DMS 273 (cell line): ENCODE data around the gene QSOX2.
A peak's percentile ranks its signal among the peaks of the same experiment; 100 is the strongest.

Experiments used
- DNase-seq: peaks from one replicate; lab custom pipeline; 2025; ENCODE audit not compliant: unreplicated experiment; lab: John Stamatoyannopoulos, UW

QSOX2 gene

DNA sequence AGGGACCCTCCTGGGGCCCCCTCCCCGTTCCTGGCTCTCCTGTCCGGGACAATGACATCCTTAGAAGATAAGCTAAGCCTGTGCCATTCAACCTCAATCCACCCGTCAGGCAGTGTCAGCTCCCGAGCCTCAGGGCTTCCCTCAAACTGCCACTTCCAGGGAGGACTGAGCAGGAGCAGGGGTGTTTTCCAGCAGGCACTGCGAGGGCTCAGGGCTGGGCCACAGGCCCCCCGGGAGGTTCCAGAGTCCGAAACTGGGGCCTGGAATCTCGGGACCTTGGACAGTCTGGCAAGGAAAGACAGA, 66.9 kb downstream of the QSOX2 start:
- no peak for DNase-seq

DNA sequence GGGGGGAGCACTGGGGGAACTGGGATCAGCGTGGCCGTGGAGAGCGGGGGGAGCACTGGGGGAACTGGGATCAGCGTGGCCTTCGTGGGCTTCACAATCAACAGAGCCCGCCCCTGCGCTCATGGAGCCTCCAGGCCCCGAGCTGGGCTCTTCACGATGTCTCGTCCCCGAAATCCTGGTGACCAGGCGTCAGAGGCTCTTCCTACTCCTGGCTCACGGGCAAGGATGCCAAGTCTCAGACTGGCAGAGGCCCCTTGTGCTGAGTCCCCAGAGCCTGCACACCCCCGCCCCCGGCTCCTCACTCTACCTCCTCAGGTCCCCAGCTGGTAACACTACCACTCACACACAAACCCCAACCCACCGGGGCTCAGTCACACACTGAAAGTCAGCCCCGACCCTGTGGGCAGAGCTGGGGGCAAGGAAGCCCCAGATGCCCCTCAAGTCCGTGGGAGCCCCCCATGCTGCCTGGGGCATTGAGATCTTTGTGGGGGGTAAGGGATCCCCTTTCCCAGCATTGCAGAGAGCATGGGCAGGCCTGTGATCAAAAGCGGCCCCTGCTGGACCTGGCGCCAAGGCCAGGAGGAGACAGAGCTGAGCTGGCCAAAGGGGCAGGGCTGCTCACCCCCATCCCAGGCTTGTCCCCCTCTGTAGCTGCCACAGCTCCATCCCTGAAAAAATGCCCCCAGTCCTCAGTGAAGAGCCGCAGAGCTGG, 67.4 kb downstream of the QSOX2 start:
- no peak for DNase-seq

DNA sequence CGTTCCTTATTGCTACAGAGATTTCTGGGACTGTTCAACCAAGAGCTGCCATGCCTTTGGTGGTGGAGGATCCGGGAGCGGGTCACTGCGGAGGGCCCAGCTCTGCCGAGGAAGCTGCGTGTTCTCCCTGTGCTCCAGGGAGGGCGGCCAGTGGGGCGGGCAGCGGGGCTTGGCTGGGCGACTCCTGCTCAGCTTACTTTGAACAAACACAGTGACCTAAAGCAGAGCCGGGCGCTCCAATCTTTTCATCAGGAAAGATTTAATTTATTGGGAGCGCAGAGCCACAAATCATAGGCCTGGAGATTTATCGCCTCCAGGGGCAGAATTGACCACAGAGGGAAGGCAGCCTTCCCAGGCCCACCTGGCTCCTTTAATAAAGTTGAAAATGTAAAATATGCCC, 68.4 kb downstream of the QSOX2 start:
- DNase-seq = no peak

DNA sequence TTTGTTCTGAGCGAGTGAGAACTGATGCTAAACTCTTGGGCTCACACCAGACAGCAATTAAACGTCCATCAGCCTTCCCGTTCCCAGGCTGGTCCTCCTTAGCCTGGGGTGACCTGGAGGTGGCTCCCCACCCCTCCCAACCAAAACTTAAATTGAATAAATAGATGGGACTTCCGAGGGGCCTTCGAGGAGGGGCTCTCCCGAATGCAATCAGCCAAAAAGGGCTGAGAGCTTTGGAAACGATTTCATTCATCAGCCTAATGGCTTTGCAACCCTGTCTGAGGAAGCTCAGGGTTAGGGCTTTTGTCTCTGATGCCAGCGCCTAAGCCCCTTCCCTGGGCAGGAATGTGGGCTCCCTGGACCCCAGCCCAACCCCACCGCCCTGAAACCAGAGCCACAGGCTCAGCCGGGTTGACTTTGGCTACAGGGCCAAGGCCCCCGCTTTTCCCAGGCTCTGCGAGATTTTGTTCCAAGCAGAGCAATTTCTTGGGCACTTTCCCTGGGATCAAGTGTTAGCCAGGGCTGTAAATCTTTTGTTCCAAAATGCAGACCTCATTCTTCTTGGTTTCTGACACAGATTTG, 69.9 kb downstream of the QSOX2 start:
- no peak for DNase-seq

DNA sequence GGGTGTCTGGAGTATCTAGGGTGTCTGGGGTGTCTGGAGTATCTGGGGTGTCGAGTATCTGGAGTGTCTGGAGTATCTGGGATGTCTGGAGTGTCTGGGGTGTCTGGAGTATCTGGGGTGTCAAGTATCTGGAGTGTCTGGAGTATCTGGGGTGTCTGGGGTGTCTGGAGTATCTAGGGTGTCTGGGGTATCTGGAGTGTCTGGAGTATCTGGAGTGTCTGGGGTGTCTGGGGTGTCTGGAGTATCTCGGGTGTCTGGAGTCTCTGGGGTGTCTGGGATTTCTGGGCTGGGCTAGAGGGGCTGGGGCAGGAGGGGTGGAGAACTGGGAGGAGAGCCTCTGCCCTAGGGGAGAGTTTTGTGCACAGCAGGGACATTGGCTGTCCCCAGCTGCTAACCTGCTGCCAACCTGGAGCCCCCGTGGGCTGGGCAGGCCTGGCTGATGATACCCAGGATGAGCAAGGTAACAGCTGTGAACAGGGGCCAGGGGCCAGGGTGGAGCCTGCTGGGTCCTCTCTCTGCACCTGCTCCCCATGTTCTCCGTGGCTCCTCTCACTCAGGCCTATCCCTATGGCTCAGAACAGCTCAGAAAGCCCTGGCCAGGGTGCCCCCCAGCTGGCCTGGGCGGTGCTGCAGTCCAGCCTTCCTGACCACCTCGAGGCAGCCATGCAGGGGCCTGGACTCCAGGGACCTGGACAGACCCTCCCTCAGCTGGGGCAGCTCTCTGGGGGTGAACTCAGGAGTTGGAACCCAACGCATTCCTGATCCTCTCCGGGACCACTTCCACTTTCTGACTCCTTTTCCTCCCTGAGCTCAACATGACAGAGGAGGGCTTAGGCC, 70.6 kb downstream of the QSOX2 start:
- no peak for DNase-seq

DNA sequence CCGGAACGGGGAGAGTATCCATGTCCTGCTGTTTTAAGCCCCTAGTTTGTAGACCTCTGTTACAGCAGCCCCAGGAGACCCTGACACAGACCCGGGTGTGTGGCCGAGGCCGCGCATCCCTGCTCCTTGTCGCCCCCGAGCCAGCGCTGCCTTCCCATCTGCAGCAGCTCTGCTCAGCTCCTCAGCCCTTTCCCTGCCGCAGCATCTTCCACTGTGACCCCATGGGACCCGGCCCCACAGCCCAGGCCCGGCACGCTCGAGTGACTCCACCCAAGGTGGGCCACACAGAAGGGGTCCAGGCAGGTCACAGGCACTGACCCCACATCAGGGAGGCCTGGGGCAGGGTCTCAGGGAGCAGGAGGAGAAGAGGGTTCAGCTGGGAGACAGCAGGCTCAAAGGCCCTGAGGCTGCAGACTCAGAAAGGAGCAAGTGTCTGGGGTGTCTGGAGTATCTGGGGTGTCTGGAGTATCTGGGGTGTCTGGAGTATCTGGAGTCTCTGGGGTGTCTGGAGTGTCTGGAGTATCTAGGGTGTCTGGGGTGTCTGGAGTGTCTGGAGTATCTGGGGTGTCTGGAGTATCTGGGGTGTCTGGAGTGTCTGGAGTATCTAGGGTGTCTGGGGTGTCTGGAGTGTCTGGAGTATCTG, 71.8 kb downstream of the QSOX2 start:
- DNase-seq = no peak

DNA sequence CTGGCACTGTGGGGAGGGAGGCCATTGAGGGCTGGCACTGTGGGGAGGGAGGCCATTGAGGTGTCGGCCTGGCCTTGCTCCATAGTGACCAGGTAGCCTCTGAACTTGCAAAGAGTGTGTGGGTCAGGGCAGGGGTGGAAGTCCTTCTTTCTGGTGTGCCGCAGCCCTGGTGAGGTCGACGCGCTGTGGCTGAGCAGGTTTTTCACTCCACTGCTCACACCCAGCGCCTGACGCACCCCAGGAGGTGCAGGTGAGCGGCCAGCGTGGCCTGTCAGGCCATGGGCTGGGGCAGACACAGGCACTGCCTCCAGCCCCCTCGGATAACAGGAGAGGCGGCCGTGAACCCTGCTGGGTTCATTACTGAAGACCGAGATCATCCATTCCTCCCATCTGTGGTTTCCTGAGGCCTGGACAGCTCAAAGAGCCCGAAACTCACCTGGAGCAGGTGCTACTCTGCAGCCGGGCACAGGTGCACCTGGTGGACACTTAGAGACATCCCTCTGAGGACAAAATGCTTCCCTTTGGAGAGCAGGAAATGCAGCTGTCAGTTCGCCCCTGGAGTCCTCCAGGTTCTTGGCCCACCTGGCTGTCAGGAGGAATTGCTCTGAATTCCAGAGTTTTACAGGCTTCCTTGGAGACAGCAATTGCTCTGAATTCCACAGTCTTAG, 73.1 kb downstream of the QSOX2 start:
- no peak for DNase-seq

DNA sequence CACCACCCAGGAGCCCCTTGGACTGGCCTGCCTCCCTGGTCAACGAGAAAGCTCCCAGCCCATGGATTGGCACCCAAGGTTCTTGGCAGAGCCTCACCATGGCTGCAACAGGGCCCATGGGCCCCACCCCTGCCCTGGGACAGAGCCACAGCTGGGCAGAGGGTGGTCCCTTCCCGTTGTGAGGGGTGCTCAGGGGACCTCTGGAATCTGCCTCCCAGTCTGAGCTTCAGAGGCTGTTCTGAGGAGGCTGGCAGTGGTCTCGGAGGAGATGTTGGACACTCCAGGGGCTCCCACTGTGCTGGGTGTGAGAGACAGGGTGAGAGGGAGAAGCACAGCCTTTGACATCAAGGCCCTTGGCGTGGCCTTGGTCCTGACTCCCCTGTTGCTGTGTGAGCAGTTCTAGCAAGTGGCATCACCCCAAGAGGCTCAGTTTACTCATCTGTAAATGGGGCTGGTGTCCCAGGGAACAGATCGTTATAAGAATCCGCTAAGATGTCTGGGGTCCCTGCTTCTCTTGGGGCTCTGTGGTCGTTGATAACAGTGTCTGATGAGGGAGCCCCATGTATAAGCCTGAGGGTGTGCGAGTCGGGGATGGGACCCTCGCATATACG, 73.7 kb downstream of the QSOX2 start:
- no peak for DNase-seq

DNA sequence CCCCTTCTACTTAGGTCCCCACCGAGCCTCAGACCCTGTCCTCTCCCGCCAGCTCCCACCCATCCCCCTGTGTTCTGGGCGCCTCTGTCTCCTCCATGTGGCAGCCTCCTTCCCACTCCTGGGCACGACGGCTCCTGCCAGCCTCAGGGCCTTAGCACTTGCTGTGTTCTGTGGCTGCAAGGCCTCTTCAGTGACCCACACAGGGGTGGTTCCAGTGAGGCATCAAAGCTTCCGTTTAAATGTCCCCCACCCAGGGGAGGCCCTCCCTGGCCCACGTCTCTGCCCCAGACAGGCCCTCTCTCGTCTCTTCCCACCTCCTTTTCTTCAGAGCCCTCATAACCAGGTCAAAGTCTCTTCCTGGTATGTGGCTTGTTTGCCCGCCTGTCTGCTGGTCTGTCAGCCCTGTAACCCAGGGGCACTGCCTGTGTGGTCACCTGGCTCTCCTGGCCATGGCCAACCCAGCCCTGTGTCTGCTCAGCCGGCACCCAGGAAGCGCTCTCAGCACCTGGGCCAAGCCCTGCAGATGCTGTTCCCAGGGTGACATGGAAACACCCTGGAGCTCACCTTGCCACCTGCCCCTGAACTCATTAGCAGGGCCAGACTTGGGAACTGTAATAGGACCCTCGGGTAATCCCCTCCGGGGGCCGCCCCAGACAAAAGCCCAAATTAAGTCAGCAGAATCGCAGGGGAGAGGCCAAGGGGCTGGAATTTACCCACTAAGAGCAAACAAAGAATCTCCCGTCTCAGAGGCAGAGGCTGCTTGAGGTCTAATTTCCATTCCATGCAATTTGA, 74.4 kb downstream of the QSOX2 start:
- DNase-seq = peak; percentile 33

DNA sequence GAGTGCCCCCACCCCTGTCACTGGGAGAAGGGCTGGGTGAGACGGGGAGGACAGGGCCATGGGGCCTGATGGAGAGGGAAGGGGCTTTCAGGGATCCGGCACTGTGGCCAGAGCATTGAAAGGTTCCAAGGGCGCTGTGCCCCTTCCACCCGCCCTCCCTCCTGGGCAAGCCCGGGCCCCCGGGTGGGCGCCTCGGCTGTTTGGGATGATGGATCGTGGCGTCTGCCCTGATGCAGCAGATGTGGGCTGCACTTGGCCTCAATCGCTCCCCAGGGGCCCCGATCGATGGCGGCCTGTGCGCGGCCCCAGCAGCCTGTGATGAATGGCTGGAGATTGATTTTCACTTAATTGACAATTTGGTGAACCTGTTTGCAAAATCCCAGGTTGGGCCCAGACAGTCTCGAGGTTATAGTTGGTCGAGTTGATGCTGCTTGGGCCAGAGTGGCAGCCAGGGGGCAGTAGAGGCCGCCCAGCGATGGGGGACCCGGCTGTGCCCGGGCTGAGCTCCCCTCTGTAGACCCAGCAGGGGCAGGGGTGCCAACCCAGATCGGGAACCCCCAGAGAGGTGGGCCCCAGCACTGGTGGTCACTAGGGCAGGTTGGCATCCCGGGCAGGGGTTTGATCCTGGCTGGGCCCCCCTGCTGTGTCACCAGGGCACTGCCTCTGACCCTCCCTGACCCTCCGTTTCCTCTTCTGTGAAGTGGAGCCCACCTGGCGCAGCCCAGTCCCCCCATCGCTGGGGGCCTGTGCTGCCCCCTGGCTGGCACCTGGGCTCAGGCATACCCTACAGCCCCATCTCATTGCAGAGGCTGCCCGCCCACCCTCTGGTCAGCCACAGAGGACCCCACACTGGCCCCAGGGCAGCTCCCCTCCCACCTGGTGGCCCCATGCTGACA, 75.4 kb downstream of the QSOX2 start:
- peak; percentile 64 for DNase-seq

DNA sequence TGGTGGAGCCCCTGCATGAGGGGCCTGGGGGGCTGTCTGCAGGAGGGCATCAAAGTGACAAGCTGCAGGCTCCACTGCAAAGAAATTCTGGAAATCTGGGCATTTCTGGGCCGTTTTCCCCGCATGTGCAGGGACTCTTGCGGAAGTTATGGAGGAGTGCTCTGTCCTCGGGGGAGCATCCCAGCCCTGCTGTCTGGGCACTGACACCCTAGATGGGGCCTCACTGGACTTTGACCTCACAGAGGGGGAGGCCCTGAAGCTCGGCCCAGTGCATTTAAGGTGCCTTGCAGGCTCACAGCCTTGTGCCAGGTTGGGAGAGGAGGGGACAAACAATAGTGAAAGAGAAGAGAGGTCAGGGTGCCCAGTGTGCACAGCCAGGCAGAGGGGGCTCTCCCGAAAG, 76.1 kb downstream of the QSOX2 start:
- no peak for DNase-seq

DNA sequence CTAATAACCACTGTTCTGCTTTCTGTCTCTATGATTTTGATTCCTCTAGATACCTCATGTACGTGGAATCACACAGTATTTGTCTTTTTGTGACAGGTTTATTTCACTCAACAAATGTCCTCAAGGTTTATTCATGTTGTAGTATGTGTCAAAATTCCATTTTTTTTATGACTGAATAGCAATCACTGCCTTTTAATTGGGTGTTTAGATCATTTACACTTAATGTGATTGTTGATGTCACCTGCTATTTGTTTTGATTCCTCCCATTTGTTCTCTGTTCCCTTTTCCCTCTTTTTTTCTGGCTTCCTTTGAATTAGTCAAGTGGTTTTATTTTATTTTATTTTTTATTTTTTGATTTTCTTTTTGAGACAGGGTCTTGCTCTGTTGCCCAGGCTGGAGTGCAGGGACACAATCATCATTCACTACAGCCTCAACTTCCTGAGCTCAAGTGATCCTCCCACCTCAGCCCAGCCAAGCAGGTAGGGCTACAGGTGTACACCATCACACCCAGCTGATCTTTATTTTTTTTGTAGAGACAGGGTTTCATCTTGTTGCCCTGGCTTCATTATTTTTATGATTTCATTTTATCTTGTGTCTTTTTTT, 82.3 kb downstream of the QSOX2 start:
- DNase-seq = no peak

DNA sequence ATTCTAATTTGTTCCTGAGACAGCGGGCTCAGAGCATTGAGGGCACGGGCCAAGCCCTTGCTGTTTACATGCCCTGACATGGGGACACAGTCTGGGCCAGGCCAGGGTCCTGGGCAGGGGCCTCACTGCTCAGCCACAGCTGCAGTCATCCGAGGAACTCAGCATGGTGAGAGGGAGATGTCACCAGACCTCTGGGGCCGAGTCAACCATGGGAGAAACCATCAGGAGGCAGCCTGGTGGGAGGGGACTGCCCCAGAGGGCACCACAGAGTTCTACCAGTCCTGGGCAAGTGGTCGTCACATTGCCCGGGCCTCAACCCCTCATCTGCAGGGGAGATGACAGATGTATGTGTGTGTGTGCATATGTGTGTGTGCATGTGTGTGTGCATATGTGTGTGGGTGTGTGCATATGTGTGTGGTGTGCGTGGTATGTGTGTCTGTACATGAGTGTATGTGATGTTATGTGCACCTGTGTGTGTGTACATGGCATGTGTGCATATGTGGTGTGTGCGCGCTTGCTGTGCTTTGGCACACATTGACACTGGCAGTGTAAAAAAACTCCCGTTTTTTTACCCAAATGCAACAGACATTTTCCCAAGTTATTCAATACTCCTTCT, 84.5 kb downstream of the QSOX2 start:
- DNase-seq = no peak

DNA sequence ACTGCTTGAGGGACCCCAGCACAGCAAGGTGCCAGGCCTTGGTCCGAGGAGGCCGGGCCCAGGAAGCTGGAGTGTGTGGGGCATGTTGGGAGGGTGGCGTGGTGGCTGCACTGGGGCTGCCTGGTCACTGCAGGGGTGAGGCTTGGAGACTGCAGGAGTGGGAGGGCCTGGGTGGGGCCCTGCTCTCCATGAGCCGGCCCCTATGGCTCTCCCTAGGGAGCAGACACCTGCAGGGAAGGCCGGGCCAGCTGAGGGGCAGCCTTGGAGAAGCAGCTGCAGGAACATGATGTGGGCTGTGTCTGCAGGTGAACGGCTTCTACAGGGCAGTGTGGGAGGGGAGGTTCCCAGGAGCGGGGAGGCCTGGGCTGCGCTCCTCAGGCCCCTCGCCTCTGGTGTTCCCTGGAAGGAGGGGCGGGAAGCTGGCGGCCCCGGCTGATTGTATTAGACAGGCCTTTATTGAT, 85.2 kb downstream of the QSOX2 start:
- no peak for DNase-seq

DNA sequence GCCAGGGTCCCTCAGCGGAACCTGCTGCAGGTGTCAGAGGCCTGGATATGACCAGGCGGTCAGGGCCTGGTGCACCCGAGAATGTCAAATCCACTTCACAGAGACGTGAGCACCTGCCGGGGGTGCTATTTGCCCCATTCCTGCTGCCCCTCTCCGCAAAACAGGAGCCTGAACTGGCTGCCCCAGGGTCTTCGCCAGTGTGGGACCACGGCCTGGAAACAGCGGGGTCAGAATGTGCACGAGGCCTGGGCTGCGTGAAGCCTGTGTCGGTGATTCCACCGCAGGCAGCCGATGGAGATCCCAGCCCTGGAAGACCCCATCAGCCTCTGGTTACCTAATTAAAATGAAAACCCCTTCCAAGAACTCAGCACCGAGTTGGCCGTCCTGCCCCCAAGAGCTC, 85.8 kb downstream of the QSOX2 start:
- DNase-seq = no peak

DNA sequence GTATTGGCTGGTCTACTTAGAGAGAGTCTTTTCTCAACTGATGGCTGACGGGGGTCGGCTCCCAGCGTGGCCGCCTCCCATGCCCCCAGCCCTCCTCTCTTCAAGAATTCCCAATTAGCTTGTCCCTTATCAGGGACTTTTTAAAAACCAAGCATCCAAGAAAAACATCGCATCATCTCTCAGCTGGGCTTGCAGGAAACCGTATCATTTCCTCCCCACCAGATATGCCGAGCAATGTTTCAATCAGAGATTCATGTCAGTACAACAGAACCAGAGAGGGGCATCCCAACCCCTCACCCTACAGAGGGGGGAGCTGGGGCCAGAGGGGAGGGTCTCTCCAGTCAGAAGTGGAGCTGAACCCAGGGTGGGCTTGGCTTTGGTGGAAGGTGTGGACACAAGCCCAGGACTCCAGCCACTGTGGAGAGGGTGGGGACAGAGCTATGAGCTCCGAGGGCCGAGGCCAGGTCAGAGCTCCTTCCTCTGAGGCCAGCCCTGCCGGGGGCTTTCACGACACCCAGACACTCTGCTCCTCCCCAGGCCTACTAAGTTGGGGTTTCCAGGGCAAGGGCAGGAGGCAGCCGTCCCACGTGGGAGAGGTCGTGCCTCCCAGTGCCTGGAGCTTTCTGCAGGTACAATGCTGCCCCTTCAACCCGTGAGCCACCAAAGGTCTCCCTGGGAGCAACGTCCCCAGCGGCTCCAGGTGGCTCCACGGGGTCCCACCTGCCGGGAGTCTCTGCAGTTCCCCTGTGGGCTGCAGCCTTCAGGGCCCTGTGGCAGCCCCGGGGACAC, 87.9 kb downstream of the QSOX2 start:
- DNase-seq = no peak
